CD4-positive, alpha-beta T cell (primary cell): ENCODE results near the gene SNX11. TPM values are rescaled to one million over a fixed set of nuclear protein-coding genes. Genes with fewer than 3 reads are reported as not detected.
"Not testable (repeated sequence)": the region's sequence is repeated elsewhere in the genome, so short reads cannot be mapped to it uniquely, and the experiment has no call there.

Experiments used
- ATAC-seq: fragments of 200-7000 bp; cut with Tn5 transposase; one replicate; pipeline ENCODE4 v1.10.0; 2022; ENCODE audit warnings: mild to moderate bottlenecking; ENCODE audit not compliant: poor library complexity
- CTCF ChIA-PET: fragments of 350-600 bp; sonication (Branson Sonifier 250); formaldehyde crosslinking; loops from one replicate; lab custom pipeline; 2021; ENCODE audit warnings: antibody characterized with exemption, inconsistent platforms; lab: Charles Lee
- POLR2A ChIA-PET: fragments of 350-600 bp; sonication (Branson Sonifier 250); formaldehyde crosslinking; loops from one replicate; lab custom pipeline; 2021; ENCODE audit warnings: antibody characterized with exemption, inconsistent platforms; lab: Charles Lee
- DNase-seq, 14 experiments: peaks; one replicate each; pipeline ENCODE4 v3.0.0-alpha.2; 2013 to 2020; ENCODE audit warnings: mixed read lengths in 2 of 14
- H3K27ac ChIP-seq, 2 donors: one replicate each; pipeline versions ENCODE4 v1.5.1 to v1.7.0; 2013; ENCODE audit warnings: low read length in 2 of 2, low read depth in 1 of 2, mild to moderate bottlenecking in 1 of 2
- H3K27me3 ChIP-seq, 2 experiments: 1 replicate in 1 of 2; 2 replicates in 1 of 2; pipeline versions ENCODE4 v1.6.1 to v1.7.0; 2013; ENCODE audit warnings: low read length in 2 of 2, control low read depth in 1 of 2, mild to moderate bottlenecking in 1 of 2, moderate library complexity in 1 of 2; ENCODE audit not compliant: insufficient read depth in 2 of 2, control insufficient read depth in 1 of 2
- H3K36me3 ChIP-seq: one replicate; pipeline ENCODE4 v1.6.1; 2013; ENCODE audit warnings: low read length, control low read depth; ENCODE audit not compliant: insufficient read depth
- H3K4me1 ChIP-seq: one replicate; pipeline ENCODE4 v1.6.1; 2013; ENCODE audit warnings: low read length, control low read depth; ENCODE audit not compliant: insufficient read depth
- H3K4me3 ChIP-seq: one replicate; pipeline ENCODE4 v1.5.1; 2013; ENCODE audit warnings: mild to moderate bottlenecking, low read length, moderate library complexity
- H3K9me3 ChIP-seq, 2 experiments: 1 replicate in 1 of 2; 2 replicates in 1 of 2; pipeline versions ENCODE4 v1.6.1 to v1.7.0; 2013; ENCODE audit warnings: low read length in 2 of 2, mild to moderate bottlenecking in 2 of 2, control low read depth in 1 of 2, moderate library complexity in 1 of 2; ENCODE audit not compliant: control insufficient read depth in 1 of 2, insufficient read depth in 1 of 2
- H3K27ac Mint-ChIP-seq: one replicate; pipeline ENCODE4 v1.8.0; 2020; ENCODE audit warnings: mixed read lengths
- H3K27me3 Mint-ChIP-seq: one replicate; pipeline ENCODE4 v1.8.0; 2021; ENCODE audit warnings: mixed read lengths
- H3K36me3 Mint-ChIP-seq: one replicate; pipeline ENCODE4 v1.8.0; 2021; ENCODE audit warnings: low read depth, mixed read lengths
- H3K4me1 Mint-ChIP-seq: one replicate; pipeline ENCODE4 v1.8.0; 2021; ENCODE audit warnings: low read depth, mixed read lengths
- H3K4me3 Mint-ChIP-seq: one replicate; pipeline ENCODE4 v1.8.0; 2020; ENCODE audit warnings: mild to moderate bottlenecking, mixed read lengths
- H3K9me3 Mint-ChIP-seq: one replicate; pipeline ENCODE4 v1.8.0; 2020; ENCODE audit warnings: mixed read lengths
- intact Hi-C, 2 experiments: fragments of 100-400 bp; cut with DNase I in 1 of 2; cut with micrococcal nuclease in 1 of 2; formaldehyde crosslinking; loops; one replicate each; pipeline versions ENCODE4 v1.15.1 to v1.9.0; 2023 to 2025; cut with DNase I, micrococcal nuclease
- total RNA-seq, 174 experiments: library from RNA in 2 of 174; stranded (reverse) in 2 of 174; gene quantifications; one replicate each; pipeline ENCODE4 v1.2.3 and lab custom pipeline; 2021 to 2026
- TF ChIP-seq, protein P1 (sequence below): fragments of 200-600 bp; IDR thresholded peaks from one replicate; pipeline ENCODE4 v1.8.0; 2022; ENCODE audit warnings: antibody characterized with exemption, mild to moderate bottlenecking

SNX11 gene
- total RNA-seq, 2 experiments from 2014 or later, result 6.8 to 8.7 TPM

DNA sequence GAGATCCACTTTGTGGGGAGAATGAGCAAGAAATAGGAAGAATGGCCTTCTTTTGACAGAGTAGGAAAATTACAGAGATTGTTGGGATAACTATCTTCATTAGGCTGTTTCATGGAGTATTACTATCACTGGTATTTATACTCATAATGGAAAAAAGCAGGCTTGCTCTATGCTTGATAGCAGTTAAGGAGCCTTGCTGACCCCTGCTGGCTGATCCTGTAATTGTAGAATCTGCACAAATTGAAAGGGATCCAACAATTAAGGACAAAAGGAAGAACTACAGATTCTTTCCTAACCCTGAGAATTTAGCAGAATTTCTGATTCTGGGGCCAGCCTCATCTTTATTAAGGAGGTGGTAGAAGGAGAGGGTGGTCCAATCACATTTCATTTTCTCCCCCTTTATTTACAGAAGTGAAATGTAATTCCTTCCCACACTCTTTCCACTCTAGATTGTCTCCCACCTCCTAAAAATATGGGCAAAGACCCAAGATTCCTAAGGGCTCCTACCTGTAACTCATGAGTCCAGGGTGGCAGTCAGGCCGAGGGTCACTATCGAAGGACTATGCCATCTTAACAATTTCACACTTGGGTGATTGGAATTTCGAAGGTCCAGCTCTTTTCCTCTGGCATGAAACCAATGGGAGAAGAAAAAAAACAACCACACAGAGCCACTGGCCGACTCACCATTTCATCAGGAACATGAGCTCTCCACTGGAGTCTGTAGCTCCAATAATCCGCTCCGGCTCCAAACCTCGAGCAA, 33.1 kb upstream of the SNX11 start:
- no peaks in the 10 kb centered on the region for H3K9me3 ChIP-seq
- intact Hi-C loops, result loop anchor here (1.0 to 2.0 kb wide), 5 partner anchors 26 to 125 kb away; partner anchors contain the start of genes COPZ2 (in 1 of the 2) and NFE2L1 (in 1 of the 2)
- TF ChIP-seq, protein P1, sequence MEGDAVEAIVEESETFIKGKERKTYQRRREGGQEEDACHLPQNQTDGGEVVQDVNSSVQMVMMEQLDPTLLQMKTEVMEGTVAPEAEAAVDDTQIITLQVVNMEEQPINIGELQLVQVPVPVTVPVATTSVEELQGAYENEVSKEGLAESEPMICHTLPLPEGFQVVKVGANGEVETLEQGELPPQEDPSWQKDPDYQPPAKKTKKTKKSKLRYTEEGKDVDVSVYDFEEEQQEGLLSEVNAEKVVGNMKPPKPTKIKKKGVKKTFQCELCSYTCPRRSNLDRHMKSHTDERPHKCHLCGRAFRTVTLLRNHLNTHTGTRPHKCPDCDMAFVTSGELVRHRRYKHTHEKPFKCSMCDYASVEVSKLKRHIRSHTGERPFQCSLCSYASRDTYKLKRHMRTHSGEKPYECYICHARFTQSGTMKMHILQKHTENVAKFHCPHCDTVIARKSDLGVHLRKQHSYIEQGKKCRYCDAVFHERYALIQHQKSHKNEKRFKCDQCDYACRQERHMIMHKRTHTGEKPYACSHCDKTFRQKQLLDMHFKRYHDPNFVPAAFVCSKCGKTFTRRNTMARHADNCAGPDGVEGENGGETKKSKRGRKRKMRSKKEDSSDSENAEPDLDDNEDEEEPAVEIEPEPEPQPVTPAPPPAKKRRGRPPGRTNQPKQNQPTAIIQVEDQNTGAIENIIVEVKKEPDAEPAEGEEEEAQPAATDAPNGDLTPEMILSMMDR, result peak; percentile 85
- no peaks in the 10 kb centered on the region for H3K27me3 Mint-ChIP-seq
- peaks cover 52% of the 10 kb centered on the region for H3K36me3 Mint-ChIP-seq
- no peaks in the 10 kb centered on the region for H3K27me3 ChIP-seq
- H3K27ac Mint-ChIP-seq, result no peak overlapping the region
- no peak overlapping the region for H3K4me3 Mint-ChIP-seq
- peaks cover 43% of the 10 kb centered on the region for H3K36me3 ChIP-seq
- ChIA-PET CTCF (interaction anchor here (0.7 to 4.0 kb wide), 6 partner anchors 8 to 562 kb away, joined by 3 to 37 read pairs (median 4); partner anchors contain the start of gene CDK5RAP3), POLR2A (interaction anchor here (0.7 to 0.9 kb wide), 2 partner anchors 25 to 27 kb away, joined by 3 read pairs; no protein-coding TSS in a partner anchor)
- DNase-seq (peak; percentile 55 to 84 (median 70)), ATAC-seq (peak; percentile 86)
- no peak overlapping the region for H3K27ac ChIP-seq
- no peaks in the 10 kb centered on the region for H3K4me1 ChIP-seq
- no peaks in the 10 kb centered on the region for H3K9me3 Mint-ChIP-seq
- no peaks in the 10 kb centered on the region for H3K4me1 Mint-ChIP-seq
- H3K4me3 ChIP-seq, result no peak overlapping the region

DNA sequence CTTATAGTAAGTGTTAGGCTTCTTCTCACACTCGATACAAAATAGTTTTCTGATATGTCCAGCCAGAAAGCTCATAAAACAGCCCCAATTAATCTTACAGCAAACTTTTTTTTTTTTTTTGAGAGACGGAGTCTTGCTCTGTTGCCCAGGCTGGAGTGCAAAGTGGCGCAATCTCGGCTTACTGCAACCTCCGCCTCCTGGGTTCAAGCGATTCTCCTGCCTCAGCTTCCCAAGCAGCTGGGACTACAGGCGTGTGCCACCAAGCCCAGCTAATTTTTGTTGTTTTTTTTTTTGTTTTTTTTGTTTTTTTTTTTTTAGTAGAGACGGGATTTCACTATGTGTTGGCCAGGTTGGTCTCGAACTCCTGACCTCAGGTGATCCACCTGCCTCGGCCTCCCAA, 30.4 kb upstream of the SNX11 start:
- ATAC-seq, POLR2A ChIA-PET, H3K4me3 Mint-ChIP-seq, H3K9me3 Mint-ChIP-seq, H3K9me3 ChIP-seq, H3K4me3 ChIP-seq, H3K27me3 ChIP-seq, intact Hi-C loops, DNase-seq, H3K4me1 ChIP-seq, H3K27ac Mint-ChIP-seq, CTCF ChIA-PET, H3K27me3 Mint-ChIP-seq, H3K4me1 Mint-ChIP-seq, H3K27ac ChIP-seq: not testable (repeated sequence)
- H3K36me3 ChIP-seq, result peaks cover 27% of the 10 kb centered on the region
- peaks cover 32% of the 10 kb centered on the region for H3K36me3 Mint-ChIP-seq

DNA sequence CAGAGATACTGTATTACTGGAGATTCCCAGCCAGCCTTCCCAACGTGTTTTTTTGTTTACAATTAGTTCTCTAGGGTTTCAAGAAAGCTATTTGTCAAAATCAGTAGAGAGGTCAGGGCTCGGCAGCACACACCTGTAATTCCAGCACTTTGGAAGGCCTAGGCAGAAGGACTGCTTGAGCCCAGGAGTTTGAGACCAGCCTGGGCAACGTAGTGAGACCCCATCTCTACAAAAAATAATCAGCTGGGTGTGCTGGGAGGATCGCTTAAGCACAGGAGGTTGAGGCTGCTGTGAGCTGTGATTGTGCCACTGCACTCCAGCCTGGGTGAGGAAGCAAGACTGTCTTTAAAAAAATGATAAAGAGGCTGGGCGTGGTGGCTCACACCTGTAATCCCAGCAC, 25.7 kb upstream of the SNX11 start:
- H3K9me3 Mint-ChIP-seq, result no peaks in the 10 kb centered on the region
- POLR2A ChIA-PET, result interaction anchor here (1.5 kb wide), 1 partner anchor 50 kb away, joined by 3 read pairs; no protein-coding TSS in a partner anchor
- H3K36me3 Mint-ChIP-seq, result peaks cover 2% of the 10 kb centered on the region
- CTCF ChIA-PET, result interaction anchor here (0.8 to 2.5 kb wide), 2 partner anchors 26 to 33 kb away, joined by 3 to 9 read pairs; partner anchors contain the start of gene SNX11
- no peak overlapping the region for H3K4me3 Mint-ChIP-seq
- Histone ChIP-seq H3K4me1 (no peaks in the 10 kb centered on the region), H3K27me3 (no peaks in the 10 kb centered on the region), H3K36me3 (peaks cover under 1% of the 10 kb centered on the region), H3K27ac (no peak overlapping the region), H3K9me3 (no peaks in the 10 kb centered on the region), H3K4me3 (no peak overlapping the region)
- TF ChIP-seq, protein P1, result no peak
- intact Hi-C loops, result loop anchor here in 1 of 2 experiments (2.0 to 5.0 kb wide), 2 partner anchors 510 to 537 kb away; partner anchors contain the start of genes HOXB3 and HOXB5
- ATAC-seq, result no peak
- H3K4me1 Mint-ChIP-seq, result peaks cover 10% of the 10 kb centered on the region
- no peak overlapping the region for H3K27ac Mint-ChIP-seq
- no peaks in the 10 kb centered on the region for H3K27me3 Mint-ChIP-seq
- no peak for DNase-seq
